Smooth muscle cell (in vitro differentiated cells): ENCODE results near the gene PPTC7. TPM values are rescaled to one million over a fixed set of nuclear protein-coding genes. Genes with fewer than 3 reads are reported as not detected.

Experiments used
- DNase-seq: peaks from one replicate; lab custom pipeline; 2025; ENCODE audit not compliant: unreplicated experiment; lab: John Stamatoyannopoulos, UW
- H2AFZ ChIP-seq: fragments of 200-600 bp; sonication (generic); 2 replicates; pipeline ENCODE4 v1.6.0; 2016; ENCODE audit warnings: antibody characterized with exemption, low read depth, mild to moderate bottlenecking
- H3F3A ChIP-seq: fragments of 200-600 bp; sonication (generic); 2 replicates; pipeline ENCODE4 v1.6.0; 2017; ENCODE audit warnings: antibody characterized with exemption, low read depth
- H3K27ac ChIP-seq: fragments of 200-600 bp; sonication (generic); 2 replicates; pipeline ENCODE4 v1.5.1; 2016; ENCODE audit warnings: low read depth, mild to moderate bottlenecking
- H3K27me3 ChIP-seq: fragments of 200-600 bp; sonication (generic); 2 replicates; pipeline ENCODE4 v1.6.1; 2016; ENCODE audit warnings: low read depth, mild to moderate bottlenecking
- H3K36me3 ChIP-seq: fragments of 200-600 bp; sonication (generic); 2 replicates; pipeline ENCODE4 v1.5.1; 2016; ENCODE audit warnings: low read depth
- H3K4me1 ChIP-seq: fragments of 200-600 bp; sonication (generic); 2 replicates; pipeline ENCODE4 v1.5.1; 2016; ENCODE audit warnings: low read depth
- H3K4me2 ChIP-seq: fragments of 200-600 bp; sonication (generic); 2 replicates; pipeline ENCODE4 v1.6.0; 2016; ENCODE audit warnings: mild to moderate bottlenecking
- H3K4me3 ChIP-seq: fragments of 200-600 bp; sonication (generic); 2 replicates; pipeline ENCODE4 v1.5.1; 2016; ENCODE audit warnings: mild to moderate bottlenecking
- H3K79me2 ChIP-seq: fragments of 200-600 bp; sonication (generic); 2 replicates; pipeline ENCODE4 v1.6.0; 2016; ENCODE audit warnings: low read depth, mild to moderate bottlenecking
- H3K9ac ChIP-seq: fragments of 200-600 bp; sonication (generic); 2 replicates; pipeline ENCODE4 v1.6.0; 2016; ENCODE audit warnings: low read depth
- H3K9me3 ChIP-seq: fragments of 200-600 bp; sonication (generic); replicated peaks from 2 replicates; pipeline ENCODE4 v1.5.1; 2016; ENCODE audit warnings: low read depth
- H4K20me1 ChIP-seq: fragments of 200-600 bp; sonication (generic); 2 replicates; pipeline ENCODE4 v1.6.0; 2016; ENCODE audit warnings: low read depth
- WGBS: methylation state at CpG from one replicate; pipeline ENCODE4 v1.1.7; 2016; ENCODE audit warnings: low lambda C conversion rate; 5-methylcytosine and 5-hydroxymethylcytosine counted together
- polyA plus RNA-seq: library from polyadenylated mRNA; unstranded; fragments of >200 nt; fragmentation: Nextera tagmentation; extraction: Ambion mirVana; gene quantifications from 2 replicates; pipeline ENCODE4 v1.2.1, GENCODE V29; 2016
- total RNA-seq: library from RNA; depleted of rRNA; stranded (reverse); fragments of >200 nt; gene quantifications from 2 replicates; pipeline ENCODE4 v1.2.3, GENCODE V29; 2014
- TF ChIP-seq, protein P1 (sequence below): fragments of 200-600 bp; sonication (generic); IDR thresholded peaks from 2 replicates; pipeline ENCODE4 v1.5.1; 2017; ENCODE audit warnings: borderline replicate concordance, mild to moderate bottlenecking, antibody characterized with exemption; ENCODE audit not compliant: insufficient read depth, poor library complexity, severe bottlenecking

PPTC7 gene
- 8.9 and 9.4 TPM in 2 replicates for total RNA-seq
- 3.6 and 4.5 TPM in 2 replicates for polyA plus RNA-seq

GRCh38 chr12:110583137-110584059, at the start of gene PPTC7:
Gene PPTC7, minus strand, starts transcription at chr12:110583318. Its CDS starts 287 bp downstream, at chr12:110583031.
- Histone ChIP-seq H3K9ac (peak within 1 kb of the TSS; percentile 77), H3K36me3 (no peaks in the 10 kb centered on the region), H3F3A (no peaks in the 10 kb centered on the region), H3K79me2 (peaks cover 44% of the 10 kb centered on the region), H3K27ac (peak within 1 kb of the TSS; percentile 22), H3K4me1 (peaks cover 7% of the 10 kb centered on the region), H3K9me3 (no peaks in the 10 kb centered on the region), H3K4me2 (peak within 1 kb of the TSS; percentile 91), H4K20me1 (peaks cover 43% of the 10 kb centered on the region), H3K27me3 (no peaks in the 10 kb centered on the region), H2AFZ (peak within 1 kb of the TSS; percentile 93), H3K4me3 (peak within 1 kb of the TSS; percentile 96)
- DNase-seq = peak; percentile 83
- WGBS = 4% methylated on average over 50 of the region's 52 CpGs
- TF ChIP-seq, protein P1, sequence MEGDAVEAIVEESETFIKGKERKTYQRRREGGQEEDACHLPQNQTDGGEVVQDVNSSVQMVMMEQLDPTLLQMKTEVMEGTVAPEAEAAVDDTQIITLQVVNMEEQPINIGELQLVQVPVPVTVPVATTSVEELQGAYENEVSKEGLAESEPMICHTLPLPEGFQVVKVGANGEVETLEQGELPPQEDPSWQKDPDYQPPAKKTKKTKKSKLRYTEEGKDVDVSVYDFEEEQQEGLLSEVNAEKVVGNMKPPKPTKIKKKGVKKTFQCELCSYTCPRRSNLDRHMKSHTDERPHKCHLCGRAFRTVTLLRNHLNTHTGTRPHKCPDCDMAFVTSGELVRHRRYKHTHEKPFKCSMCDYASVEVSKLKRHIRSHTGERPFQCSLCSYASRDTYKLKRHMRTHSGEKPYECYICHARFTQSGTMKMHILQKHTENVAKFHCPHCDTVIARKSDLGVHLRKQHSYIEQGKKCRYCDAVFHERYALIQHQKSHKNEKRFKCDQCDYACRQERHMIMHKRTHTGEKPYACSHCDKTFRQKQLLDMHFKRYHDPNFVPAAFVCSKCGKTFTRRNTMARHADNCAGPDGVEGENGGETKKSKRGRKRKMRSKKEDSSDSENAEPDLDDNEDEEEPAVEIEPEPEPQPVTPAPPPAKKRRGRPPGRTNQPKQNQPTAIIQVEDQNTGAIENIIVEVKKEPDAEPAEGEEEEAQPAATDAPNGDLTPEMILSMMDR = no peak

- TF ChIP-seq, protein P1 = no peak
- 94% methylated on average over 8 of the region's 8 CpGs for WGBS
Measured at GRCh38 chr12:110627500-110628195, 44.5 kb upstream of the PPTC7 start.

GRCh38 chr12:110622582-110622981, 39.5 kb upstream of the PPTC7 start:
- WGBS = 93% methylated on average over 3 of the region's 3 CpGs
- DNase-seq = no peak

More at GRCh38 chr12:110627500-110628195, 44.5 kb upstream of the PPTC7 start:
- Histone ChIP-seq H3K27me3 (no peaks in the 10 kb centered on the region), H3K27ac (no peak overlapping the region), H4K20me1 (no peaks in the 10 kb centered on the region), H3K4me2 (no peak overlapping the region), H2AFZ (no peak overlapping the region), H3K79me2 (no peaks in the 10 kb centered on the region), H3K9me3 (no peaks in the 10 kb centered on the region), H3K9ac (no peak overlapping the region), H3F3A (no peaks in the 10 kb centered on the region), H3K4me1 (no peaks in the 10 kb centered on the region), H3K4me3 (no peak overlapping the region), H3K36me3 (peaks cover 6% of the 10 kb centered on the region)
- DNase-seq = no peak

More at GRCh38 chr12:110622582-110622981, 39.5 kb upstream of the PPTC7 start:
- no peak overlapping the region for H2AFZ ChIP-seq
- no peaks in the 10 kb centered on the region for H3K27me3 ChIP-seq
- H3K4me1 ChIP-seq = no peaks in the 10 kb centered on the region
- TF ChIP-seq, protein P1 = no peak
- H3K79me2 ChIP-seq = no peaks in the 10 kb centered on the region
- no peaks in the 10 kb centered on the region for H3K36me3 ChIP-seq
- no peaks in the 10 kb centered on the region for H3F3A ChIP-seq
- no peak overlapping the region for H3K9ac ChIP-seq
- H4K20me1 ChIP-seq = no peaks in the 10 kb centered on the region
- no peak overlapping the region for H3K27ac ChIP-seq
- H3K9me3 ChIP-seq = no peaks in the 10 kb centered on the region
- H3K4me3 ChIP-seq = no peak overlapping the region
- H3K4me2 ChIP-seq = no peak overlapping the region
